K562 (cell line): ENCODE results near the gene IER3IP1. TPM values are rescaled to one million over a fixed set of nuclear protein-coding genes. Genes with fewer than 3 reads are reported as not detected.

Experiments
- CBX1 ChIP-seq: sonication (generic); IDR thresholded peaks from 2 replicates; pipeline ENCODE4 v1.6.1; 2016; ENCODE audit warnings: antibody characterized with exemption, low read depth, mild to moderate bottlenecking
- CBX3 ChIP-seq, 2 experiments: IDR thresholded peaks; 1 replicate in 1 of 2; 2 replicates in 1 of 2; pipeline ENCODE4 v1.6.1; 2012; ENCODE audit warnings: inconsistent platforms in 2 of 2, low read length in 2 of 2, borderline replicate concordance in 1 of 2, control low read depth in 1 of 2
- CBX8 ChIP-seq: fragments of 200-600 bp; sonication (generic); IDR thresholded peaks from 2 replicates; pipeline ENCODE4 v1.6.1; 2012; ENCODE audit warnings: borderline replicate concordance, mixed run types, low read depth, mild to moderate bottlenecking, moderate library complexity, mixed read lengths, low read length, control low read depth, inconsistent platforms; ENCODE audit not compliant: poor library complexity, severe bottlenecking; ENCODE audit errors: extremely low read depth
- CREB1 ChIP-seq, 2 experiments: sonication (generic) in 1 of 2; formaldehyde crosslinking in 1 of 2; IDR thresholded peaks; 2 replicates each; pipeline versions ENCODE4 v1.6.1 to v1.8.0; 2012 to 2022; ENCODE audit warnings: inconsistent platforms in 1 of 2, mild to moderate bottlenecking in 1 of 2, missing genetic modification reagents in 1 of 2, moderate library complexity in 1 of 2
- CTCF ChIP-seq, 3 experiments: IDR thresholded peaks in 2 of 3; conservative IDR thresholded peaks in 1 of 3; 2 replicates each; pipeline ENCODE4 v1.5.1; 2011 to 2012; ENCODE audit warnings: low read length in 3 of 3, mild to moderate bottlenecking in 3 of 3, control low read depth in 2 of 3, improper control_type of control experiment in 1 of 3, inconsistent platforms in 1 of 3, low read depth in 1 of 3, mixed read lengths in 1 of 3, moderate library complexity in 1 of 3; ENCODE audit not compliant: insufficient read depth in 2 of 3
- DPF2 ChIP-seq: fragments of 450-650 bp; IDR thresholded peaks from 2 replicates; pipeline ENCODE4 v1.6.1; 2016
- ETV1 ChIP-seq: fragments of 450-650 bp; conservative IDR thresholded peaks from 2 replicates; pipeline ENCODE4 v1.6.1; 2016; ENCODE audit warnings: missing genetic modification characterization, control low read depth, low read depth, missing compliant biosample characterization
- GABPB1 ChIP-seq: sonication (generic); formaldehyde crosslinking; IDR thresholded peaks from 2 replicates; pipeline ENCODE4 v1.8.0; 2022; ENCODE audit warnings: mild to moderate bottlenecking, missing genetic modification reagents
- KAT8 ChIP-seq: fragments of 450-650 bp; IDR thresholded peaks from 2 replicates; pipeline ENCODE4 v1.6.1; 2016; ENCODE audit warnings: low read depth, mild to moderate bottlenecking
- MAFK ChIP-seq: IDR thresholded peaks from 2 replicates; pipeline ENCODE4 v1.6.1; 2011; ENCODE audit warnings: low read length, improper control_type of control experiment
- MEIS2 ChIP-seq: fragments of 450-650 bp; IDR thresholded peaks from 2 replicates; pipeline ENCODE4 v1.6.1; 2014; ENCODE audit warnings: mild to moderate bottlenecking; ENCODE audit not compliant: partially characterized antibody
- MTA3 ChIP-seq: fragments of 450-650 bp; formaldehyde crosslinking; IDR thresholded peaks from 2 replicates; pipeline ENCODE4 v1.6.1; 2017; ENCODE audit warnings: mild to moderate bottlenecking, borderline replicate concordance
- NCOA1 ChIP-seq: fragments of 450-650 bp; IDR thresholded peaks from 2 replicates; pipeline ENCODE4 v1.6.1; 2016; ENCODE audit warnings: low read depth
- PBX2 ChIP-seq, 2 experiments: IDR thresholded peaks in 1 of 2; conservative IDR thresholded peaks in 1 of 2; 2 replicates each; pipeline ENCODE4 v1.6.1; 2016; ENCODE audit warnings: low read depth in 2 of 2, mild to moderate bottlenecking in 1 of 2, missing compliant biosample characterization in 1 of 2, missing genetic modification characterization in 1 of 2, moderate library complexity in 1 of 2
- PHF20 ChIP-seq: fragments of 450-650 bp; IDR thresholded peaks from 2 replicates; pipeline ENCODE4 v1.6.1; 2018; ENCODE audit not compliant: partially characterized antibody
- POLR2A ChIP-seq: fragments of 450-650 bp; conservative IDR thresholded peaks from 2 replicates; pipeline ENCODE4 v1.6.1; 2016
- SMARCA4 ChIP-seq: fragments of 450-650 bp; IDR thresholded peaks from 2 replicates; pipeline ENCODE4 v1.6.1; 2016
- TAF1 ChIP-seq: IDR thresholded peaks from 2 replicates; pipeline ENCODE4 v1.6.1; 2011; ENCODE audit warnings: mild to moderate bottlenecking, low read length, moderate library complexity; ENCODE audit not compliant: insufficient read depth, control insufficient read depth, severe bottlenecking; ENCODE audit errors: extremely low read depth
- YY1 ChIP-seq, 3 experiments: IDR thresholded peaks; 2 replicates each; pipeline ENCODE4 v1.6.1; 2011; ENCODE audit warnings: low read length in 2 of 3, mild to moderate bottlenecking in 2 of 3, moderate library complexity in 2 of 3, borderline replicate concordance in 1 of 3, control low read depth in 1 of 3, low read depth in 1 of 3; ENCODE audit not compliant: insufficient read depth in 3 of 3, insufficient replicate concordance in 2 of 3, control insufficient read depth in 1 of 3, insufficient read length in 1 of 3; ENCODE audit errors: extremely low read depth in 1 of 3
- ZBTB8A ChIP-seq: fragments of 450-650 bp; IDR thresholded peaks from 2 replicates; pipeline ENCODE4 v1.6.1; 2018; ENCODE audit warnings: mild to moderate bottlenecking, moderate library complexity; ENCODE audit not compliant: partially characterized antibody
- ZNF232 ChIP-seq: sonication (generic); formaldehyde crosslinking; IDR thresholded peaks from 2 replicates; pipeline ENCODE4 v1.8.0; 2022; ENCODE audit warnings: mild to moderate bottlenecking, missing genetic modification reagents
- ZZZ3 ChIP-seq: fragments of 450-650 bp; IDR thresholded peaks from 2 replicates; pipeline ENCODE4 v1.6.1; 2016; ENCODE audit warnings: antibody characterized with exemption, mild to moderate bottlenecking, moderate library complexity
- polyA plus RNA-seq, 8 experiments: library from polyadenylated mRNA; depleted of rRNA in 4 of 8; stranded (reverse) in 5 of 8; unstranded in 3 of 8; fragments of >200 nt; fragmentation: Nextera tagmentation in 2 of 8; fragmentation: Illumina TruSeq in 1 of 8; extraction: Ambion mirVana in 2 of 8; extraction: Trizol in 1 of 8; gene quantifications; 2 replicates each; pipeline versions ENCODE4 v1.2.1 to v1.2.3, GENCODE V29; 2011 to 2014; ENCODE audit warnings: inconsistent platforms in 1 of 8, missing spikeins in 1 of 8
- total RNA-seq, 7 experiments: library from RNA; depleted of rRNA in 6 of 7; stranded (reverse); fragments of >200 nt in 6 of 7; fragmentation: Illumina TruSeq in 2 of 7; extraction: Trizol in 2 of 7; gene quantifications; 2 replicates each; pipeline versions ENCODE4 v1.2.1 to v1.2.3, GENCODE V29; 2011 to 2021; ENCODE audit warnings: low replicate concordance in 1 of 7

The IER3IP1 gene
- total and polyA plus RNA-seq, 9 of the 15 experiments (the other 6 are each of a cell fraction or from before 2014, with no cell fraction given) = 9.0 to 38.2 (median 19.9) TPM

- no peak; the same call in 1 of the 2 replicates for TF ChIP-seq PBX2 (CRISPR knock-in tag; IDR thresholded peaks at IDR 0.05; ENCODE audit: low read depth)
- peak; percentile 54 for TF ChIP-seq PBX2 (tag; conservative IDR thresholded peaks at IDR 0.05; ENCODE audit: low read depth)
- no peak for TF ChIP-seq SMARCA4
- TF ChIP-seq CBX1 = no peak
- no peak for TF ChIP-seq DPF2
- TF ChIP-seq MEIS2 = peak; percentile 59
- no peak for TF ChIP-seq KAT8
- no peak for TF ChIP-seq CTCF (IDR thresholded peaks at IDR 0.05 in 2 of 3, conservative IDR thresholded peaks at IDR 0.05 in 1 of 3; ENCODE audit: insufficient read depth in 2 of 3, low read depth in 1 of 3, low read length in 3 of 3)
- TF ChIP-seq ETV1 (tag) = peak; percentile 70
- TF ChIP-seq POLR2A = peak; percentile 85
- no peak for TF ChIP-seq ZZZ3
- peak; percentile 77 for TF ChIP-seq PHF20
- no peak for TF ChIP-seq ZBTB8A
- TF ChIP-seq NCOA1 = 0 out of 2 replicates have a peak, but pooled peaks have one; percentile 10
- no peak; the same call in 1 of the 2 replicates for TF ChIP-seq CREB1 (IDR thresholded peaks at IDR 0.05)
- no peak for TF ChIP-seq CREB1 (CRISPR knock-in tag; IDR thresholded peaks at IDR 0.05)
- no peak for TF ChIP-seq MTA3
- TF ChIP-seq ZNF232 (CRISPR knock-in tag) = no peak
- TF ChIP-seq CBX3 (IDR thresholded peaks at IDR 0.05; ENCODE audit: borderline replicate concordance in 1 of 2, low read length in 2 of 2) = no peak
- TF ChIP-seq TAF1 = peak; percentile 73
- no peak for TF ChIP-seq CBX8
- no peak for TF ChIP-seq YY1 (IDR thresholded peaks at IDR 0.05; ENCODE audit: borderline replicate concordance in 1 of 3, control insufficient read depth in 1 of 3, extremely low read depth in 1 of 3, insufficient read depth in 3 of 3, insufficient read length in 1 of 3, insufficient replicate concordance in 2 of 3, low read depth in 1 of 3, low read length in 2 of 3)
- TF ChIP-seq MAFK = no peak
- TF ChIP-seq GABPB1 (CRISPR knock-in tag) = peak; percentile 84
Observed at GRCh38 chr18:47150029-47150823, 25.9 kb downstream of the IER3IP1 start, which contains the start of gene HDHD2 (continued).
